Activated CD4-positive, alpha-beta T cell treated with anti-CD3 and anti-CD28 coated beads, Interleukin-2, amount 10 ng/mL, durations not matched to agents 7 days and 5 days (primary cell): ENCODE data around the gene SOX6. TPM values are rescaled to one million over a fixed set of nuclear protein-coding genes. Genes with fewer than 3 reads are reported as not detected.

Experiments
- CTCF ChIA-PET: fragments of 350-600 bp; sonication (Branson Sonifier 250); formaldehyde crosslinking; loops from one replicate; lab custom pipeline; 2021; ENCODE audit warnings: antibody characterized with exemption; lab: Charles Lee
- POLR2A ChIA-PET: fragments of 350-600 bp; sonication (Branson Sonifier 250); formaldehyde crosslinking; loops from one replicate; lab custom pipeline; 2021; ENCODE audit warnings: antibody characterized with exemption; lab: Charles Lee
- DNase-seq: peaks from one replicate; pipeline ENCODE4 v3.0.0-alpha.2; 2020
- H3K27ac Mint-ChIP-seq: one replicate; pipeline ENCODE4 v1.8.0; 2021; ENCODE audit warnings: mild to moderate bottlenecking, moderate library complexity, mixed read lengths
- H3K27me3 Mint-ChIP-seq: one replicate; pipeline ENCODE4 v1.8.0; 2021; ENCODE audit warnings: mixed read lengths
- H3K36me3 Mint-ChIP-seq: one replicate; pipeline ENCODE4 v1.8.0; 2021; ENCODE audit warnings: low read depth, mixed read lengths
- H3K4me1 Mint-ChIP-seq: one replicate; pipeline ENCODE4 v1.8.0; 2021; ENCODE audit warnings: mixed read lengths
- H3K4me3 Mint-ChIP-seq: one replicate; pipeline ENCODE4 v1.8.0; 2021; ENCODE audit warnings: mild to moderate bottlenecking, moderate library complexity, mixed read lengths
- H3K9me3 Mint-ChIP-seq: one replicate; pipeline ENCODE4 v1.8.0; 2021; ENCODE audit warnings: mixed read lengths
- total RNA-seq, 2 experiments: library from RNA; stranded (reverse); gene quantifications; one replicate each; pipeline ENCODE4 v1.2.3, GENCODE V29; 2021

The SOX6 gene
- total RNA-seq, 2 experiments from 2014 or later, result not detected

GRCh38 chr11:16326679-16327297, 29.6 kb downstream of the SOX6 start:
- H3K4me3 Mint-ChIP-seq, result no peak overlapping the region
- H3K27ac Mint-ChIP-seq, result no peak overlapping the region
- H3K36me3 Mint-ChIP-seq, result no peaks in the 10 kb centered on the region
- no peak for DNase-seq
- peaks cover 2% of the 10 kb centered on the region for H3K9me3 Mint-ChIP-seq
- H3K4me1 Mint-ChIP-seq, result no peaks in the 10 kb centered on the region
- ChIA-PET POLR2A (no interaction called here), CTCF (no interaction called here)
- H3K27me3 Mint-ChIP-seq, result no peaks in the 10 kb centered on the region

- no peak overlapping the region for H3K27ac Mint-ChIP-seq
- H3K4me1 Mint-ChIP-seq, result no peaks in the 10 kb centered on the region
- no peaks in the 10 kb centered on the region for H3K36me3 Mint-ChIP-seq
- H3K9me3 Mint-ChIP-seq, result peaks cover 2% of the 10 kb centered on the region
- no peak for DNase-seq
- no peaks in the 10 kb centered on the region for H3K27me3 Mint-ChIP-seq
- ChIA-PET POLR2A (no interaction called here), CTCF (no interaction called here)
- no peak overlapping the region for H3K4me3 Mint-ChIP-seq
These were observed 34.2 kb downstream of the SOX6 start for GRCh38 chr11:16322190-16322589.

- Mint-ChIP-seq H3K36me3 (no peaks in the 10 kb centered on the region), H3K4me1 (no peaks in the 10 kb centered on the region), H3K27me3 (no peaks in the 10 kb centered on the region), H3K27ac (no peak overlapping the region), H3K9me3 (peaks cover 2% of the 10 kb centered on the region), H3K4me3 (no peak overlapping the region)
- no peak for DNase-seq
- CTCF ChIA-PET, result no interaction called here
- POLR2A ChIA-PET, result no interaction called here
These were observed 35.2 kb downstream of the SOX6 start for GRCh38 chr11:16321148-16321547.

GRCh38 chr11:16318320-16318719, 38.0 kb downstream of the SOX6 start:
- Mint-ChIP-seq H3K36me3 (no peaks in the 10 kb centered on the region), H3K4me1 (no peaks in the 10 kb centered on the region), H3K27me3 (no peaks in the 10 kb centered on the region), H3K9me3 (peaks cover under 1% of the 10 kb centered on the region), H3K27ac (no peak overlapping the region), H3K4me3 (no peak overlapping the region)
- ChIA-PET POLR2A (no interaction called here), CTCF (no interaction called here)
- no peak for DNase-seq

GRCh38 chr11:16317712-16318111, 38.6 kb downstream of the SOX6 start:
- CTCF ChIA-PET, result no interaction called here
- POLR2A ChIA-PET, result no interaction called here
- Mint-ChIP-seq H3K9me3 (no peaks in the 10 kb centered on the region), H3K4me1 (no peaks in the 10 kb centered on the region), H3K36me3 (no peaks in the 10 kb centered on the region), H3K4me3 (no peak overlapping the region), H3K27ac (no peak overlapping the region), H3K27me3 (no peaks in the 10 kb centered on the region)
- no peak for DNase-seq

GRCh38 chr11:16313846-16314245, 42.5 kb downstream of the SOX6 start:
- H3K4me3 Mint-ChIP-seq, result no peak overlapping the region
- no peak for DNase-seq
- no peaks in the 10 kb centered on the region for H3K9me3 Mint-ChIP-seq
- H3K4me1 Mint-ChIP-seq, result no peaks in the 10 kb centered on the region
- no peak overlapping the region for H3K27ac Mint-ChIP-seq
- ChIA-PET CTCF (no interaction called here), POLR2A (no interaction called here)
- no peaks in the 10 kb centered on the region for H3K27me3 Mint-ChIP-seq
- no peaks in the 10 kb centered on the region for H3K36me3 Mint-ChIP-seq

GRCh38 chr11:16312233-16312765, 44.0 kb downstream of the SOX6 start:
- H3K4me1 Mint-ChIP-seq, result no peaks in the 10 kb centered on the region
- CTCF ChIA-PET, result no interaction called here
- no peak overlapping the region for H3K27ac Mint-ChIP-seq
- no peaks in the 10 kb centered on the region for H3K27me3 Mint-ChIP-seq
- H3K36me3 Mint-ChIP-seq, result no peaks in the 10 kb centered on the region
- DNase-seq, result no peak
- POLR2A ChIA-PET, result no interaction called here
- no peaks in the 10 kb centered on the region for H3K9me3 Mint-ChIP-seq
- no peak overlapping the region for H3K4me3 Mint-ChIP-seq

- no peak overlapping the region for H3K4me3 Mint-ChIP-seq
- POLR2A ChIA-PET, result no interaction called here
- H3K9me3 Mint-ChIP-seq, result no peaks in the 10 kb centered on the region
- no peak overlapping the region for H3K27ac Mint-ChIP-seq
- no peak for DNase-seq
- no peaks in the 10 kb centered on the region for H3K27me3 Mint-ChIP-seq
- H3K4me1 Mint-ChIP-seq, result no peaks in the 10 kb centered on the region
- CTCF ChIA-PET, result no interaction called here
- H3K36me3 Mint-ChIP-seq, result no peaks in the 10 kb centered on the region
These were observed 44.5 kb downstream of the SOX6 start for GRCh38 chr11:16311831-16312230.

- no peak overlapping the region for H3K27ac Mint-ChIP-seq
- no peaks in the 10 kb centered on the region for H3K4me1 Mint-ChIP-seq
- H3K4me3 Mint-ChIP-seq, result no peak overlapping the region
- DNase-seq, result no peak
- ChIA-PET CTCF (no interaction called here), POLR2A (no interaction called here)
- no peaks in the 10 kb centered on the region for H3K27me3 Mint-ChIP-seq
- no peaks in the 10 kb centered on the region for H3K9me3 Mint-ChIP-seq
- H3K36me3 Mint-ChIP-seq, result no peaks in the 10 kb centered on the region
These were observed 45.4 kb downstream of the SOX6 start for GRCh38 chr11:16310943-16311342.

- ChIA-PET CTCF (no interaction called here), POLR2A (no interaction called here)
- Mint-ChIP-seq H3K4me3 (no peak overlapping the region), H3K36me3 (no peaks in the 10 kb centered on the region), H3K27ac (no peak overlapping the region), H3K27me3 (no peaks in the 10 kb centered on the region), H3K4me1 (no peaks in the 10 kb centered on the region), H3K9me3 (no peaks in the 10 kb centered on the region)
- DNase-seq, result no peak
These were observed 47.1 kb downstream of the SOX6 start for GRCh38 chr11:16309226-16309625.

- Mint-ChIP-seq H3K9me3 (no peaks in the 10 kb centered on the region), H3K4me3 (no peak overlapping the region), H3K36me3 (no peaks in the 10 kb centered on the region), H3K27me3 (no peaks in the 10 kb centered on the region), H3K4me1 (no peaks in the 10 kb centered on the region), H3K27ac (no peak overlapping the region)
- DNase-seq, result no peak
- ChIA-PET CTCF (no interaction called here), POLR2A (no interaction called here)
These were observed 54.9 kb downstream of the SOX6 start for GRCh38 chr11:16301462-16301861.

- Mint-ChIP-seq H3K4me1 (no peaks in the 10 kb centered on the region), H3K4me3 (no peak overlapping the region), H3K9me3 (no peaks in the 10 kb centered on the region), H3K27me3 (no peaks in the 10 kb centered on the region), H3K36me3 (no peaks in the 10 kb centered on the region), H3K27ac (no peak overlapping the region)
- DNase-seq, result no peak
- POLR2A ChIA-PET, result no interaction called here
- CTCF ChIA-PET, result no interaction called here
These were observed 56.2 kb downstream of the SOX6 start for GRCh38 chr11:16299884-16300782.

GRCh38 chr11:16299390-16299789, 57.0 kb downstream of the SOX6 start:
- Mint-ChIP-seq H3K27me3 (no peaks in the 10 kb centered on the region), H3K27ac (no peak overlapping the region), H3K4me3 (no peak overlapping the region), H3K36me3 (no peaks in the 10 kb centered on the region), H3K9me3 (no peaks in the 10 kb centered on the region), H3K4me1 (no peaks in the 10 kb centered on the region)
- no peak for DNase-seq
- CTCF ChIA-PET, result no interaction called here
- POLR2A ChIA-PET, result no interaction called here
